ENCODE results near the gene DDR2.

DNA sequence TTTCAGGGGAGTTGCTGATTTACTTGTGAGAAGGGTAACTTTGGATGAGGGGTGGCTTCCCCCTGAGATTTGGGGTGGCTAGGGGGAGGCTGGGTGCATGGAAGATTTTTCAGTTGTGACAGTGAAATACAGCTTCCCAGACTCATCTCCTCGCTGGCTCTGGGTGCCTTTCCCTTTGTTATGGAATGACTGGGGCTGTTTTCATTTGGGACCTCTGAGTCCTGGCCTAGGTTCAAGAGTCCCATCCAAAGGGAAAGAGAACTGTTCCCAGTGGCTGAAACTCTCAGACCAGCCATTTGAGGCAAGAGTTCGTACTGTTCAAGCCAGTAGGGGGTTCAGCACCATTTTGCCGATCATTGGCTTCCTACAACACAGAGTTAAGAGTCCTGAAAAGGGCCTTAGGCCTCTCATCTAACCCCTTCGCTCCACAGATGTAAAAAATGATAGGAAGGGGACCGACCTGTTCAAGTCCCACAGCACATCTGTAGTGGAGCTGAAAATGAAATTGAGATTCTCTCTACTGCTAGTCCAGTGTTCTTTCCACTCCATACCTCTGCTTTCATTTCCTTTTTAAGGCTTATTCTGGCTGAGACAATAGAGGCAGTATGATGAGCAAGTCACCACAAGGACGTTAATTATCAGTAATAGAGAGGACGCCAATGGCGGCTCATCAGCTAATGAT, 958 bp downstream of the DDR2 start:
- TF ChIP-seq, protein P1, sequence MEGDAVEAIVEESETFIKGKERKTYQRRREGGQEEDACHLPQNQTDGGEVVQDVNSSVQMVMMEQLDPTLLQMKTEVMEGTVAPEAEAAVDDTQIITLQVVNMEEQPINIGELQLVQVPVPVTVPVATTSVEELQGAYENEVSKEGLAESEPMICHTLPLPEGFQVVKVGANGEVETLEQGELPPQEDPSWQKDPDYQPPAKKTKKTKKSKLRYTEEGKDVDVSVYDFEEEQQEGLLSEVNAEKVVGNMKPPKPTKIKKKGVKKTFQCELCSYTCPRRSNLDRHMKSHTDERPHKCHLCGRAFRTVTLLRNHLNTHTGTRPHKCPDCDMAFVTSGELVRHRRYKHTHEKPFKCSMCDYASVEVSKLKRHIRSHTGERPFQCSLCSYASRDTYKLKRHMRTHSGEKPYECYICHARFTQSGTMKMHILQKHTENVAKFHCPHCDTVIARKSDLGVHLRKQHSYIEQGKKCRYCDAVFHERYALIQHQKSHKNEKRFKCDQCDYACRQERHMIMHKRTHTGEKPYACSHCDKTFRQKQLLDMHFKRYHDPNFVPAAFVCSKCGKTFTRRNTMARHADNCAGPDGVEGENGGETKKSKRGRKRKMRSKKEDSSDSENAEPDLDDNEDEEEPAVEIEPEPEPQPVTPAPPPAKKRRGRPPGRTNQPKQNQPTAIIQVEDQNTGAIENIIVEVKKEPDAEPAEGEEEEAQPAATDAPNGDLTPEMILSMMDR (IDR thresholded peaks at IDR 0.05; ENCODE audit: low read depth, low read length) = no peak
- TF ChIP-seq POLR2A (IDR thresholded peaks at IDR 0.05; ENCODE audit: extremely low read depth, insufficient read length) (no peak), MYC (IDR thresholded peaks at IDR 0.05; ENCODE audit: low read depth, low read length) (no peak)
- TF ChIP-seq, protein P2, sequence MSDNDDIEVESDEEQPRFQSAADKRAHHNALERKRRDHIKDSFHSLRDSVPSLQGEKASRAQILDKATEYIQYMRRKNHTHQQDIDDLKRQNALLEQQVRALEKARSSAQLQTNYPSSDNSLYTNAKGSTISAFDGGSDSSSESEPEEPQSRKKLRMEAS (IDR thresholded peaks at IDR 0.05; ENCODE audit: low read depth, low read length) = no peak
